ENCODE measurements around the gene HTRA3. TPM values are rescaled to one million over a fixed set of nuclear protein-coding genes. Genes with fewer than 3 reads are reported as not detected.

HTRA3 gene
- total and polyA plus RNA-seq, 2 experiments from 2014 or later = 3.2 to 5.2 TPM

- no peak overlapping the region for H2AFZ ChIP-seq
- H3K27ac ChIP-seq = peak overlapping the region; percentile 37
- H3K9me3 ChIP-seq (ENCODE audit: low read depth) = no peaks in the 10 kb centered on the region
- H3K79me2 ChIP-seq (ENCODE audit: insufficient read depth) = no peaks in the 10 kb centered on the region
- H3K27me3 ChIP-seq (replicated peaks; ENCODE audit: insufficient read depth) = peaks cover 8% of the 10 kb centered on the region; the same call in 1 of the 2 replicates
- peak; percentile 99 for DNase-seq
- no peaks in the 10 kb centered on the region for H3K9me2 ChIP-seq (ENCODE audit: insufficient read depth)
- in situ Hi-C loops (cut with MboI) = no loop called here
- H3K4me2 ChIP-seq (ENCODE audit: unreplicated experiment) = peak overlapping the region; percentile 4
- WGBS, 2 experiments (ENCODE audit: low coverage in 1 of 2, low lambda C conversion rate in 2 of 2, missing lambda C conversion rate in 2 of 2) = 11 to 12% methylated on average over 17 to 19 of the region's 19 CpGs
- no peaks in the 10 kb centered on the region for H3K36me3 ChIP-seq (ENCODE audit: low read depth)
- TF ChIP-seq EZH2phosphoT487 (IDR thresholded peaks at IDR 0.05; ENCODE audit: insufficient read depth, low read depth) = no peak
- no peak for TF ChIP-seq EZH2 (IDR thresholded peaks at IDR 0.05; ENCODE audit: insufficient read depth, poor library complexity, severe bottlenecking)
- H4K20me1 ChIP-seq (ENCODE audit: insufficient read depth) = no peaks in the 10 kb centered on the region
- H3F3A ChIP-seq (ENCODE audit: insufficient read depth) = peaks cover 7% of the 10 kb centered on the region; the same call in 1 of the 2 replicates
- peaks cover 40% of the 10 kb centered on the region for H3K4me1 ChIP-seq (ENCODE audit: insufficient read depth)
- H3K9ac ChIP-seq = no peak overlapping the region
- H3K4me3 ChIP-seq = no peak overlapping the region
Measured at GRCh38 chr4:8274765-8275547, 5.4 kb downstream of the HTRA3 start.

- H3K27me3 ChIP-seq (replicated peaks; ENCODE audit: insufficient read depth) = 0 out of 2 replicates have a peak, but pooled peaks cover 4% of the 10 kb centered on the region
- H3K36me3 ChIP-seq (ENCODE audit: low read depth) = no peaks in the 10 kb centered on the region
- H3K4me3 ChIP-seq = no peak overlapping the region
- 59 to 64% methylated on average over 4 of the region's 4 CpGs for WGBS, 2 experiments (ENCODE audit: low coverage in 1 of 2, low lambda C conversion rate in 2 of 2, missing lambda C conversion rate in 2 of 2)
- TF ChIP-seq EZH2phosphoT487 (IDR thresholded peaks at IDR 0.05; ENCODE audit: insufficient read depth, low read depth) (no peak), EZH2 (IDR thresholded peaks at IDR 0.05; ENCODE audit: insufficient read depth, poor library complexity, severe bottlenecking) (no peak)
- H2AFZ ChIP-seq = no peak overlapping the region
- H3K9me3 ChIP-seq (ENCODE audit: low read depth) = no peaks in the 10 kb centered on the region
- H3F3A ChIP-seq (ENCODE audit: insufficient read depth) = peaks cover 7% of the 10 kb centered on the region; the same call in 1 of the 2 replicates
- no peaks in the 10 kb centered on the region for H4K20me1 ChIP-seq (ENCODE audit: insufficient read depth)
- in situ Hi-C loops (cut with MboI) = no loop called here
- H3K4me2 ChIP-seq (ENCODE audit: unreplicated experiment) = no peak overlapping the region
- H3K9ac ChIP-seq = no peak overlapping the region
- H3K4me1 ChIP-seq (ENCODE audit: insufficient read depth) = peaks cover 40% of the 10 kb centered on the region
- DNase-seq = no peak
- no peaks in the 10 kb centered on the region for H3K9me2 ChIP-seq (ENCODE audit: insufficient read depth)
- no peak overlapping the region for H3K27ac ChIP-seq
- H3K79me2 ChIP-seq (ENCODE audit: insufficient read depth) = no peaks in the 10 kb centered on the region
Measured at GRCh38 chr4:8275548-8275910, 6.0 kb downstream of the HTRA3 start.

- Histone ChIP-seq H3K36me3 (ENCODE audit: low read depth) (no peaks in the 10 kb centered on the region), H3K9ac (no peak overlapping the region), H3K27me3 (replicated peaks; ENCODE audit: insufficient read depth) (no peaks in the 10 kb centered on the region), H3K4me1 (ENCODE audit: insufficient read depth) (peaks cover 40% of the 10 kb centered on the region), H3F3A (ENCODE audit: insufficient read depth) (peaks cover 7% of the 10 kb centered on the region; the same call in 1 of the 2 replicates), H3K79me2 (ENCODE audit: insufficient read depth) (no peaks in the 10 kb centered on the region), H3K9me2 (ENCODE audit: insufficient read depth) (no peaks in the 10 kb centered on the region), H3K4me2 (ENCODE audit: unreplicated experiment) (peak overlapping the region; percentile 16), H3K9me3 (ENCODE audit: low read depth) (no peaks in the 10 kb centered on the region), H4K20me1 (ENCODE audit: insufficient read depth) (no peaks in the 10 kb centered on the region), H3K27ac (no peak overlapping the region), H2AFZ (no peak overlapping the region), H3K4me3 (no peak overlapping the region)
- in situ Hi-C loops (cut with MboI) = no loop called here
- TF ChIP-seq EZH2 (IDR thresholded peaks at IDR 0.05; ENCODE audit: insufficient read depth, poor library complexity, severe bottlenecking) (no peak), EZH2phosphoT487 (IDR thresholded peaks at IDR 0.05; ENCODE audit: insufficient read depth, low read depth) (no peak)
- 27 to 28% methylated on average over 23 to 24 of the region's 24 CpGs for WGBS, 2 experiments (ENCODE audit: low coverage in 1 of 2, low lambda C conversion rate in 2 of 2, missing lambda C conversion rate in 2 of 2)
- DNase-seq = peak; percentile 74
Measured at GRCh38 chr4:8276358-8277240, 7.0 kb downstream of the HTRA3 start.

GRCh38 chr4:8277356-8278008 lies 7.9 kb downstream of the HTRA3 start:
- 87 to 88% methylated on average over 11 of the region's 11 CpGs for whole genome bisulfite sequencing, 2 experiments (ENCODE audit: low coverage in 1 of 2, low lambda C conversion rate in 2 of 2, missing lambda C conversion rate in 2 of 2)

More at GRCh38 chr4:8277356-8278008, 7.9 kb downstream of the HTRA3 start:
- Histone ChIP-seq H3K79me2 (ENCODE audit: insufficient read depth) (no peaks in the 10 kb centered on the region), H4K20me1 (ENCODE audit: insufficient read depth) (no peaks in the 10 kb centered on the region), H2AFZ (no peak overlapping the region), H3K36me3 (ENCODE audit: low read depth) (no peaks in the 10 kb centered on the region), H3K27ac (no peak overlapping the region), H3F3A (ENCODE audit: insufficient read depth) (peaks cover 7% of the 10 kb centered on the region; the same call in 1 of the 2 replicates), H3K27me3 (replicated peaks; ENCODE audit: insufficient read depth) (no peaks in the 10 kb centered on the region), H3K4me3 (no peak overlapping the region), H3K4me1 (ENCODE audit: insufficient read depth) (peaks cover 40% of the 10 kb centered on the region), H3K9me2 (ENCODE audit: insufficient read depth) (no peaks in the 10 kb centered on the region), H3K9ac (no peak overlapping the region), H3K4me2 (ENCODE audit: unreplicated experiment) (no peak overlapping the region), H3K9me3 (ENCODE audit: low read depth) (no peaks in the 10 kb centered on the region)
- no peak for DNase-seq
- TF ChIP-seq EZH2 (IDR thresholded peaks at IDR 0.05; ENCODE audit: insufficient read depth, poor library complexity, severe bottlenecking) (no peak), EZH2phosphoT487 (IDR thresholded peaks at IDR 0.05; ENCODE audit: insufficient read depth, low read depth) (no peak)
- in situ Hi-C loops (cut with MboI) = no loop called here

Measured in GM23248 (cell line).